Effector memory CD8-positive, alpha-beta T cell (primary cell): Measurements from ENCODE around the gene DAPP1.

Experiments
- ATAC-seq: fragments of 150-1000 bp; cut with Tn5 transposase; replicated peaks from 2 replicates; pipeline ENCODE4 v1.10.0; 2021; ENCODE audit warnings: mild to moderate bottlenecking, moderate library complexity
- DNase-seq, 3 experiments: peaks; one replicate each; pipeline ENCODE4 v3.0.0; 2021
- H3K27ac Mint-ChIP-seq, 2 donors: one replicate each; pipeline ENCODE4 v1.8.0; 2022; ENCODE audit warnings: mild to moderate bottlenecking in 2 of 2, mixed read lengths in 2 of 2, moderate library complexity in 2 of 2
- H3K27me3 Mint-ChIP-seq, 2 donors: one replicate each; pipeline ENCODE4 v1.8.0; 2022; ENCODE audit warnings: mixed read lengths in 2 of 2
- H3K36me3 Mint-ChIP-seq: one replicate; pipeline ENCODE4 v1.8.0; 2022; ENCODE audit warnings: mild to moderate bottlenecking, moderate library complexity, mixed read lengths; ENCODE audit not compliant: insufficient read depth
- H3K4me1 Mint-ChIP-seq, 2 donors: one replicate each; pipeline ENCODE4 v1.8.0; 2022; ENCODE audit warnings: low read depth in 2 of 2, mixed read lengths in 2 of 2
- H3K4me3 Mint-ChIP-seq, 2 donors: one replicate each; pipeline ENCODE4 v1.8.0; 2022; ENCODE audit warnings: mild to moderate bottlenecking in 2 of 2, mixed read lengths in 2 of 2, moderate library complexity in 2 of 2
- H3K9me3 Mint-ChIP-seq, 2 donors: one replicate each; pipeline ENCODE4 v1.8.0; 2022; ENCODE audit warnings: mixed read lengths in 2 of 2

Gene DAPP1

GRCh38 chr4:99848591-99849001, 32.0 kb downstream of the DAPP1 start:
- Mint-ChIP-seq H3K27ac (peak overlapping the region in 1 of 2 donors; percentile 1), H3K27me3 (no peaks in the 10 kb centered on the region), H3K9me3 (no peaks in the 10 kb centered on the region), H3K4me3 (no peak overlapping the region), H3K36me3 (no peaks in the 10 kb centered on the region), H3K4me1 (peaks cover 9 to 11% of the 10 kb centered on the region in 2 donors)
- DNase-seq (no peak), ATAC-seq (no peak)

GRCh38 chr4:99852199-99852749, 35.6 kb downstream of the DAPP1 start:
- ATAC-seq (no peak), DNase-seq (no peak)
- Mint-ChIP-seq H3K4me3 (peak overlapping the region; percentile 6 to 59), H3K9me3 (no peaks in the 10 kb centered on the region), H3K27ac (no peak overlapping the region), H3K27me3 (no peaks in the 10 kb centered on the region), H3K36me3 (no peaks in the 10 kb centered on the region), H3K4me1 (peaks cover 13 to 23% of the 10 kb centered on the region in 2 donors)

- Mint-ChIP-seq H3K27me3 (no peaks in the 10 kb centered on the region), H3K4me1 (peaks cover 13 to 23% of the 10 kb centered on the region in 2 donors), H3K4me3 (no peak overlapping the region), H3K9me3 (no peaks in the 10 kb centered on the region), H3K36me3 (no peaks in the 10 kb centered on the region), H3K27ac (no peak overlapping the region)
- no peak for ATAC-seq
- DNase-seq: no peak
Observed at GRCh38 chr4:99853190-99853589, 36.6 kb downstream of the DAPP1 start.

GRCh38 chr4:99853999-99854398, 37.4 kb downstream of the DAPP1 start:
- Mint-ChIP-seq H3K9me3 (no peaks in the 10 kb centered on the region), H3K4me1 (peaks cover 13 to 23% of the 10 kb centered on the region in 2 donors), H3K27me3 (no peaks in the 10 kb centered on the region), H3K4me3 (no peak overlapping the region), H3K36me3 (peaks cover 3% of the 10 kb centered on the region), H3K27ac (no peak overlapping the region)
- no peak for ATAC-seq
- DNase-seq: no peak

GRCh38 chr4:99855678-99856077, 39.1 kb downstream of the DAPP1 start:
- Mint-ChIP-seq H3K4me1 (peaks cover 13 to 23% of the 10 kb centered on the region in 2 donors), H3K9me3 (no peaks in the 10 kb centered on the region), H3K27ac (peak overlapping the region; percentile 0 to 10), H3K27me3 (no peaks in the 10 kb centered on the region), H3K36me3 (peaks cover 3% of the 10 kb centered on the region), H3K4me3 (peak overlapping the region in 1 of 2 donors; percentile 53)
- DNase-seq (no peak), ATAC-seq (peak; percentile 50)

DNA sequence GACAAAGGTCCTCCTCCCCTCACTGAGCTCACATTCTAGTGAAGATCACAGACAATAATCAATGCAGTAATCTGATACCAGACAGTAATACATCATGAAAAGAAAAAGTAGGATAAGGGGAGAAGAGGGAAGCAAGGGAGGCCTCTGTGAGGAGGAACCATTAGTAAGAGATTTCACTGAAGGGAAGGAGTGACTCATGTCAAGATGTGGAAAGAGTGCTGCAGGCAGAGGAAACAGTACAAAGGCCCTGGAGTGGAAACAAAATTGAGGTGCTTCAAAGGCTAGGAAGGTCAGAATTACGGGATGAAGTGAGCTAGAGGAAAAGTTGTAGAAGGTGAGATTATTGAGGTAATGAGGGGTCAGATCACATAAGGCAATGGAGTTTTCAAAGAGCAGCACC, 39.5 kb downstream of the DAPP1 start:
- peaks cover 3% of the 10 kb centered on the region for H3K36me3 Mint-ChIP-seq
- H3K9me3 Mint-ChIP-seq: no peaks in the 10 kb centered on the region
- H3K4me1 Mint-ChIP-seq: peaks cover 9 to 18% of the 10 kb centered on the region in 2 donors
- no peaks in the 10 kb centered on the region for H3K27me3 Mint-ChIP-seq
- H3K4me3 Mint-ChIP-seq: peak overlapping the region in 1 of 2 donors; percentile 53
- DNase-seq (no peak), ATAC-seq (peak; percentile 46)
- peak overlapping the region; percentile 0 to 10 for H3K27ac Mint-ChIP-seq

- no peak overlapping the region for H3K4me3 Mint-ChIP-seq
- H3K4me1 Mint-ChIP-seq: peaks cover 5 to 12% of the 10 kb centered on the region in 2 donors
- DNase-seq: no peak
- H3K27me3 Mint-ChIP-seq: no peaks in the 10 kb centered on the region
- H3K9me3 Mint-ChIP-seq: no peaks in the 10 kb centered on the region
- no peak overlapping the region for H3K27ac Mint-ChIP-seq
- H3K36me3 Mint-ChIP-seq: peaks cover 3% of the 10 kb centered on the region
- ATAC-seq: no peak
Observed at GRCh38 chr4:99857307-99857706, 40.7 kb downstream of the DAPP1 start.

- peaks cover 4 to 12% of the 10 kb centered on the region in 2 donors for H3K4me1 Mint-ChIP-seq
- no peak overlapping the region for H3K27ac Mint-ChIP-seq
- peaks cover 3% of the 10 kb centered on the region for H3K36me3 Mint-ChIP-seq
Observed at GRCh38 chr4:99859618-99860017, 43.0 kb downstream of the DAPP1 start.

DNA sequence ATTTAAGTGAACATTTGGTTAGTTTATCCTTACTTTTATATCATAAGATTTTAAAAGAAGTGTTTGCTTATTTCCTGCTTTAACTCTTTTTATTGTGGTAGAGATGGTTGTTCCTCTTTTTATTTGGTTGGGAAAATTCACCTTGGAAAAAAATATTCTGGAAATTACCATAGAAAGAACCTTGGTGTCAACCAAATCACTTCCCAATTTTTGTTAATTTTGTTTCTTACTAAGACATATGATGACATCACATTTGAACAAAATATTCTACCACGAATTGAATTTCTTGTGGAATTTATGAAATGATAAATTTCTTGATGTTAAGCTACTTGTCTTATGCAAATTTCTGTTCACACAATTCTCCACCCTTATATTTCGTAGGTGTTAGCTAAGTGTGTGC, 43.9 kb downstream of the DAPP1 start:
- DNase-seq (no peak), ATAC-seq (no peak)
- Mint-ChIP-seq H3K27ac (no peak overlapping the region), H3K36me3 (peaks cover 3% of the 10 kb centered on the region), H3K4me1 (peaks cover 4 to 7% of the 10 kb centered on the region in 2 donors), H3K27me3 (no peaks in the 10 kb centered on the region), H3K4me3 (no peak overlapping the region), H3K9me3 (no peaks in the 10 kb centered on the region)

More at GRCh38 chr4:99859618-99860017, 43.0 kb downstream of the DAPP1 start:
- ATAC-seq (no peak), DNase-seq (no peak)
- no peak overlapping the region for H3K4me3 Mint-ChIP-seq
- no peaks in the 10 kb centered on the region for H3K27me3 Mint-ChIP-seq
- no peaks in the 10 kb centered on the region for H3K9me3 Mint-ChIP-seq

GRCh38 chr4:99861120-99861905, 44.7 kb downstream of the DAPP1 start:
- DNase-seq (no peak), ATAC-seq (no peak)
- Mint-ChIP-seq H3K9me3 (no peaks in the 10 kb centered on the region), H3K27me3 (no peaks in the 10 kb centered on the region), H3K4me3 (no peak overlapping the region), H3K4me1 (peaks cover under 1 to 2% of the 10 kb centered on the region in 2 donors), H3K27ac (no peak overlapping the region), H3K36me3 (peaks cover 8% of the 10 kb centered on the region)

GRCh38 chr4:99863804-99864203, 47.2 kb downstream of the DAPP1 start:
- Mint-ChIP-seq H3K9me3 (no peaks in the 10 kb centered on the region), H3K4me1 (no peaks in the 10 kb centered on the region)

DNA sequence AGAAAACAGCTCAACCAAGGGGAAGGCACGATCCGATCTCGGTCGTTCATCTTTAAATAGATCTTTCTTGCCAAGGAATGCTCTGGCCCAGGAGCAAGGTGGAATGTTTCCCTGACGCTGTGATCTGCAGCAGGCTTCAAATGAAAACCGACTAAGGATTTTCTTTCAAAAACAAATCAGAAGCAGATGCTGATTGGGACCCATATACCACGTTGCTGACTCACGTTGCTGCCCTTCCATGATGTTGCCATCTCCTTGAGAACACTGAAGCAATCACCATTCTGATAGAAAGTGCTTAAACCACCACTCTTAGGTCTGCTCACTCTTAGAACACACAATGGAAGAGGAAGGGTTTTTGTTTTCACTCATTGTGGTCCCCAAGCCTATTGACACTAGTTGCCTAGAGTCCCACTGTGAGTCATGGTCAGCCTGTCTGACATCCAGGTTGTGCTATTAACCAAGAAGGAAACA, 51.5 kb downstream of the DAPP1 start:
- Mint-ChIP-seq H3K27ac (no peak overlapping the region), H3K9me3 (no peaks in the 10 kb centered on the region), H3K27me3 (no peaks in the 10 kb centered on the region), H3K36me3 (peaks cover 11% of the 10 kb centered on the region), H3K4me3 (no peak overlapping the region), H3K4me1 (no peaks in the 10 kb centered on the region)
- DNase-seq (no peak), ATAC-seq (no peak)

More at GRCh38 chr4:99863804-99864203, 47.2 kb downstream of the DAPP1 start:
- Mint-ChIP-seq H3K27ac (no peak overlapping the region), H3K36me3 (peaks cover 12% of the 10 kb centered on the region), H3K27me3 (no peaks in the 10 kb centered on the region), H3K4me3 (no peak overlapping the region)
- no peak for ATAC-seq
- DNase-seq: no peak

- DNase-seq (no peak), ATAC-seq (no peak)
- H3K27me3 Mint-ChIP-seq: no peaks in the 10 kb centered on the region
- peaks cover 0 to 4% of the 10 kb centered on the region in 2 donors for H3K4me1 Mint-ChIP-seq
- H3K4me3 Mint-ChIP-seq: no peak overlapping the region
- H3K36me3 Mint-ChIP-seq: no peaks in the 10 kb centered on the region
- no peaks in the 10 kb centered on the region for H3K9me3 Mint-ChIP-seq
- no peak overlapping the region for H3K27ac Mint-ChIP-seq
Observed at GRCh38 chr4:99872570-99872969, 55.9 kb downstream of the DAPP1 start.

DNA sequence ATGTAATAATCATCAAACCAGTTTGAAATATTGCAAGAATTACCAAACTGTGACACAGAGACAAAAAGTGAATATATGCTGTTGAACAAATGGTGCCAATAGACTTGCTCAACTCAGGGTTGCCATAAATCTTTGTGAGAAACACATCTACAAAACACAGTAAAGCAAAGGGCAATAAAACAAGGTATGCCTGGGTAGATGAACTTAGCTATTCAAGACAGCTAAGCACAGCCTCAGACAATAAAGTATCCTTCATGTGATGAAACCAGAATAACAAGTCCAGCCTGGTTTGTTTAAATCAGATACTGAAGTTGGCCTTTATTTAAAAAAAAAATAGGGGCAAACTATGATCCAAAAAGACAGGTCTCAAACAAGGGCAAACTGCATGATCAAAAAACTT, 58.4 kb downstream of the DAPP1 start:
- Mint-ChIP-seq H3K9me3 (no peaks in the 10 kb centered on the region), H3K4me1 (peaks cover 0 to 4% of the 10 kb centered on the region in 2 donors), H3K27ac (peak overlapping the region in 1 of 2 donors; percentile 25), H3K4me3 (no peak overlapping the region), H3K36me3 (peaks cover 13% of the 10 kb centered on the region), H3K27me3 (no peaks in the 10 kb centered on the region)
- ATAC-seq (no peak), DNase-seq (no peak)
